Measurements from ENCODE around the gene HNF1A.

Gene HNF1A

GRCh38 chr12:120960657-120961056 lies 17.7 kb upstream of the HNF1A start:
- DNase-seq, result no peak

- DNase-seq, result peak; percentile 64
Observed at GRCh38 chr12:120961604-120962531, 16.5 kb upstream of the HNF1A start.

GRCh38 chr12:120962532-120963020 lies 15.8 kb upstream of the HNF1A start:
- DNase-seq, result no peak

GRCh38 chr12:120964298-120964697 lies 14.0 kb upstream of the HNF1A start:
- no peak for DNase-seq

- no peak for DNase-seq
Observed at GRCh38 chr12:120965534-120966091, 12.7 kb upstream of the HNF1A start.

GRCh38 chr12:120970310-120970709 lies 8.0 kb upstream of the HNF1A start:
- no peak for DNase-seq

- peak; percentile 66 for DNase-seq
Observed at GRCh38 chr12:120971299-120972180, 6.8 kb upstream of the HNF1A start.

- no peak for DNase-seq
Observed at GRCh38 chr12:120972870-120973543, 5.3 kb upstream of the HNF1A start.

GRCh38 chr12:120977531-120978295 lies 630 bp upstream of the HNF1A start:
- no peak for DNase-seq

- DNase-seq, result no peak
Observed at GRCh38 chr12:120979220-120979861, 998 bp downstream of the HNF1A start.

- no peak for DNase-seq
Observed at GRCh38 chr12:120979862-120980696, 1.7 kb downstream of the HNF1A start.

- no peak for DNase-seq
Observed at GRCh38 chr12:120980800-120981368, 2.5 kb downstream of the HNF1A start.

- no peak for DNase-seq
Observed at GRCh38 chr12:120981407-120981941, 3.1 kb downstream of the HNF1A start.

GRCh38 chr12:120982659-120983058 lies 4.3 kb downstream of the HNF1A start:
- no peak for DNase-seq

GRCh38 chr12:120983759-120984158 lies 5.4 kb downstream of the HNF1A start:
- DNase-seq, result no peak

GRCh38 chr12:120984351-120984898 lies 6.1 kb downstream of the HNF1A start:
- no peak for DNase-seq

GRCh38 chr12:120988234-120988633 lies 9.9 kb downstream of the HNF1A start:
- no peak for DNase-seq

- DNase-seq, result no peak
Observed at GRCh38 chr12:120988658-120989057, 10.3 kb downstream of the HNF1A start.

- no peak for DNase-seq
Observed at GRCh38 chr12:120989687-120990086, 11.3 kb downstream of the HNF1A start.

Data from RPMI8226 (cell line).